NCI-H1694 (cell line): Measurements from ENCODE around the gene JUN.

Source experiments
- DNase-seq: peaks from one replicate; lab custom pipeline; 2025; lab: John Stamatoyannopoulos, UW

Gene JUN

DNA sequence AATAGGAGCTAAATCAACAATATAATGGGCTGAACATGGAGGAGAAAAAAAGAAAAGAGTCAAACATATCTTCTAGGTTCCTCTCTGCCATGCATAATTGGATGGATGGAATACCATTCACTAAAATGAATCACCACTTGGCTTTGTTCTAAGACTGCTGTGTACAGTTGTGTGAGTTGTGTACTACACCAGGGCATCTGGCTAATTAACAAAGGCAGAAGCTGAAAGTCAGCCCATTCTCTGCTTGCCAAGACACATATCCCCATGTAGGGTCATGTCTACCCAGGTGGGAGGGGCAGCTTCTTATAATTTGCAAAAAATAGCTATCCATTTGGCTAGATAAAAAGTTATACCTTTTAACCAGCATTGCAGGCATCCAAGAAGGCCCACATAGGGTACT lies 21.0 kb downstream of the JUN start:
- DNase-seq: no peak

DNA sequence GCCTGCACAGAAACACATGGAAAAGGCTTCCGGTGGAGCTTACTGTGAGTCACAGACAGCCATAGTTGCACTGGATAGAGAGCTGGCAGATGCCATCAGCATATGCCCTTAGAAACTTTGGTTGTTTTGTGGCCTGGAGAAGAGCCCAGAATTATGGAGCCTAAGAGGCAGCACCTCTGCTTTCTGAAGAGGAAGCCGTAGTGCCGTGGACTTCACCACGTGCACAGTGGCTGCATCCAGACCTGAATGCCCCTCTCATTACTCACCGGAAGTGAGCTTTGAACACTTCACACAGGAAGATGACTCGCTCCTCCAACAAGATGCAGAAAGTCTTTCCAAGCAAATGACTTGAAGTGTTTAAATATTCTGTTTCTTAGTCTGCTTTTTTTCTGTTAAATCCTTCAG lies 28.4 kb downstream of the JUN start:
- DNase-seq: peak; percentile 87

GRCh38 chr1:58754683-58755467 lies 29.0 kb downstream of the JUN start:
- no peak for DNase-seq

GRCh38 chr1:58754073-58754613 lies 29.7 kb downstream of the JUN start:
- no peak for DNase-seq

DNA sequence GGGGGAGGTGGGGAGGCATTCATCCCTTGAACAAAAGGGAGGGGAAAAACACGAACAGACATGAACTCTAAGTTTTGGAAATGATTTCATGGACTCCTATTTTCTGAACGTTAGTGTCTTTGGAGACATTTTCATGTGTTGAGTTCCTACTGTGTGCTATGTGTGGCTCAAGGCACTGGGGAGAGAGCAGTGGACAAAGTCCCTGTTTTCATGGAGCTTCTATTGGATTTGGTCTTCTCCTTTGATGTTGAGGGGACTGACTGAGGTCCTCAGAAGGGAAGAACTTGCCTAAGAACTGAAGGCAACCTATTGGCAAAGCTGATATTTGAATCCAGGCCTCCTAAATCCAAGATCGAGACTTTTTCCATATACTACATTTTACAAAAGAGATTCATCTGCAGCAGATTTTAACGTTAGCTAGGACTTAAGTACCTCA lies 30.4 kb downstream of the JUN start:
- DNase-seq: no peak

GRCh38 chr1:58749646-58750045 lies 34.2 kb downstream of the JUN start:
- DNase-seq: no peak

DNA sequence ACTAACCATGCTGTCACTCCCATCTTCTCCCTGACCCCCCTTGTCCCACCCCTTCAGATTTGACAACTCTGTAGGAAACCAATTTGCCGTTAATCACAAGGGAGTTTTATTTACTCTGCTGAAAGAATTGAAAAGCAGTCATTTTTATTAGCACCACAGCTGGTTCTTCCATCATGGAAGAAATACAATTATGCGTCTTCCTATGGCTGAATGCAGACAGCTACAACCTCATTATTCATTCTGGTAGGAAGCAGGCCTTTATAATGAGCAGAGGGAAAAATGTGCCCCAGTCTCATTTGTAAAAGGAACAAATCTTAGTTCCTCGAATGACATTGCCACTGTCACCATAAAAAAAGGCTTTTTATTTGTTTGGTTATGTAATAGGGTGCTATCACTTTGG lies 35.2 kb downstream of the JUN start:
- DNase-seq: no peak

GRCh38 chr1:58746757-58747156 lies 37.1 kb downstream of the JUN start:
- DNase-seq: no peak

GRCh38 chr1:58746182-58746581 lies 37.7 kb downstream of the JUN start:
- no peak for DNase-seq

GRCh38 chr1:58745666-58746065 lies 38.2 kb downstream of the JUN start:
- no peak for DNase-seq

DNA sequence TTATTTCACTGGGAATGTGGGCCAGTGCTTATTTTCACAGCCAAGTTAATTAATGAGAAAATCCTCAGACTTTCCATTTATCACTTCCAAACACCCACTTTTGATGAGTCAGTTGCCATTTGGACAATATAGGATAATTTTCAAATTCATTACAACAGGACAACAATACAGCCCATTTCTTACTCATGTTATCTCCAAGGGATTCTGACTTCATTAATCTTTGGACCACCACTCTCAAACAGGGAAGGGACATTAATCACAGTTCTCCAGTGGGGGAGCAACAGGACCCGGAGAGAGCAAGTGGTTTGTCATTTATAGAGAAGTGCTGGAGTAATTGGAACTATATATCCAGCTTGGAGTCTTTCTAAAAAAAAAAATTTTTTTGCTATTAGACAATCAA lies 38.7 kb downstream of the JUN start:
- DNase-seq: no peak

DNA sequence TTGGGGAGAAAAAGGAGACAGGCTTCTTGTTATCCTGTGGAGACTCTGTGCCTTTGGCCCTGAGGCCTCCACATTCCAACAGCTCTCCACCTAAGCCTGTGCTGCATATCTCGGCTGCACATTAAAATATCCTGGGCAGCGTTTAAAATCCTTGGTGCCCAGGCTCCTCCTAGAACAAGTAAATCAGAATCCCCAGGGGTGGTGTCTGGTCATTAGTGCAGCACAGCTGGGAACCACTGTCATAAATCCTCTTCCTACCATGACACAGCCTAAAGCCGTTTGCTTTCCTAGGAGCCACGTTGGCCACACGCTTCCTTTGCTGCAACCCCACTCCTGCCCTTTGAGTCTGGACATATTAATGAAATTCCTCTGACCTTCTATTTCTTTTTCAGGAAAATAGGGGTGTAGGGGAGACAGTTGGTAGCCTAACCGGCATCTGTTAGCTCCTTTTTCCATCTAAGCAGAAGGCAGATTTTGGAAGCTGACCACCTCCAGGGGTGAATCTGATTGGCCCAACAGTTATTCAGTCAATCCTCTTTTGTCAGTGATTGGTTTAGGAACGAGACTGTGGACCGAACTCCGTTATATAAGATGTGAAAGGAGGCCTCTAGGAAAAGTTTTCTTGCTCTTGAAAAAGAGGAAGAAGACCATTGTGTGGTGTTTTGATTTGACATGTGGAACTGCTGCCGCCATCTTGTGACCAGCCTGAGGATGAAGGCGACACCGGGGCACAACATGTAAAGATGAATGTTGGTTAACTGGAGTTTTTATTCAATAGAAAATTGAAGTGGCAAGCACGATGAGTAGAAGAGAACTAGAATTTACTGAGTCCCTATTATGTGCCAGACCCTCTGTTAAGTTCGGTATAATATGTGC lies 41.9 kb downstream of the JUN start:
- no peak for DNase-seq

DNA sequence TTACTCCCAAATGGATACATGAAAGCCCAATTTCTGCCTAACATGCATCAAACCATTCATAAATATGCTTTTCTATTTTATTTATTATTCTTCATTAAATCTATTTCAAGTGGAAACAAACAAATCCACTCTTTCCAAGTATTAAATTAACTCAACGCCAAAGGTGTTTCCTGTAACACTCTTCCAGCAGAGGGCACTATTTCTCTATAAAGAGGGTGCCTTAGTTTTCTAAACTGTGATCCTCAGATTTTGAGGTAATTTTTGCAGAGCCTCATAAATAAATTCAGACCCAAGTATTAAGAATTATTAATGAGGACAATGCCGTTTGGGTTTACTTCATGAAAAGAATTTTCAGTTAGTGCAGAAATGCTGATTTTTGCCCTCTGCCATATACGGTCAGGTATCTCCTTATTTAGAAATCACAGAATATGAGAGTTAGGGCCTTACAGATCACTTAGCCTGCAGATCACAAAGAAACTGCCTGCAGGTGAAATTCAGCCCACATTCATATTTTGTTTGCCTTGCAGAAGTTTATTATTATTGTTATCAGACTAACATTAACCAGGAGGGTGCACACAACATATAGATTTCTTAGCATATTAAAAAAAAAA lies 43.9 kb downstream of the JUN start:
- DNase-seq: peak; percentile 91

GRCh38 chr1:58738876-58739275 lies 45.0 kb downstream of the JUN start:
- DNase-seq: no peak

DNA sequence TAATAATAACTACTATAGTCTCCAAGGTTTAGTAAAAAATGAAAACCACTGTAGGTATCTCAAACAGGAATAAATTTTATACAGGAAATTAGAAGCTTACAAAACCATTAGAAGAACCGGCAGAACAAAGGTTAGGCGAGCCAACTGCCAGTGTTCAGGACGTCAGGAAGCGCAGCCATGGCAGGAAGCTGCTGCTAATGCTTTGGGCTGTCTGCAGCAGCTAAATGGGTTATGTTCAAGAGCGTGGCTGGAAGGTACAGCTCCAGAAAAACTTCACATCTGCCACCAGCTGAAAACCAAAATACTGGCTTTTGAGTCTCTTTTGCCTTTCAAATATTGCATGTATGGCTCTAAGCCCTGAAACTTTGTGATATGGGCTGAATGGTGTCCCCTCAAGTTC lies 48.3 kb downstream of the JUN start:
- DNase-seq: no peak

DNA sequence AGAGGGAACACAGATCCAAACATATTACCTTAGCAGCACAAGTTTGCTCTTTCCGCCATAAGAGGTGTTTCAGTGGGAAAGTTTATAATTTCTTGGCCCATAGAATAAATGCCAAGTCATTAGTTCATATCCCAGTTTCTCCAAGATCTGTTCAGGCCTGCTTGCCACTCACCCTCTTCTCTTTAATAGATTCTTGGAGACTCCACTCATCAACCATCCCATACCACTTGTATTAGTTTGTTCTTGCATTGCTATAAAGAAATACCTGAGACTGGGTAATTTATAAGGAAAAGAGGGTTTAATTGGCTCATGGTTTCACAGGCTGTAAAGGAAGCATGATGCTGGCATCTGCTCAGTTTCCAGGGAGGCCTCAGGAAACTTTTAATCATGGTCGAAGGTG lies 49.2 kb downstream of the JUN start:
- no peak for DNase-seq

DNA sequence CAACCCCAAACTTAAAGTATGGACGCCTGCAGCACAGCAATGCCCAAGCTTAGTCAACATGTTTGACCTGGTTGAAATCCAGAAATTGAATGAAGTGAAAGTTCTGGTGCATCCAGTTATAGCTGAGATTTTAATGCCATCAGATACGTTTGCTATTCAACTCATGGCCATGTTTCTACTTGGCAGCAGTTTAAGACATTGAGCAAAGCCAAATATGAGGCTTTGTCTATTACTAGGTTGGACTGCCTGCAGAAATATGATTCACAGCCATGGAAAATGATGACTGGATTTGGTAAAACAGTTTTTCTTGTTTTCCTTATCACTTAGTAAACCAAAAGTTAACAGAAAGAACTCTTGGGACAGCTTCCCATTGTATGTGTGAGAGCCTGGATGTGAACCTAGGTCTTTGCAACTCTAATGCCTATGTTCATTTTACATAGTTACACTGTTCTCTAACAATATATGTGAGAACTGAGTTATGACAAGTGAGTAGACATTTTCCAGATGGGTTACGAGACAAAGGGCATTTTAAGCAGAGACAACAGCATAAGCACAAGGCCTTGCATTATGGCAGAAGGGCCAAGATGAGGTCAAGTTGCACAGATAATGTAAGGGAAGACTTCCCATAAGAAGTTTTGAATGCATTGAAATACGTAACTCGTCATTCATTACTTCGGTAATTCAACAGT lies 51.6 kb downstream of the JUN start:
- DNase-seq: no peak
